Stimulated activated CD4-positive, alpha-beta T cell treated with anti-CD3 and anti-CD28 coated beads, Interleukin-2, amount 100 ng/mL, for 24 hours (primary cell): ENCODE data around the gene TRIM15.
"Not testable (repeated sequence)": the region's sequence is repeated elsewhere in the genome, so short reads cannot be mapped to it uniquely, and the experiment has no call there.

Experiments
- DNase-seq, 2 donors: peaks; one replicate each; pipeline ENCODE4 v3.0.0-alpha.2; 2020

Gene TRIM15

GRCh38 chr6:30163918-30164654 is 740 bp downstream of the TRIM15 start:
- no peak for DNase-seq

DNA sequence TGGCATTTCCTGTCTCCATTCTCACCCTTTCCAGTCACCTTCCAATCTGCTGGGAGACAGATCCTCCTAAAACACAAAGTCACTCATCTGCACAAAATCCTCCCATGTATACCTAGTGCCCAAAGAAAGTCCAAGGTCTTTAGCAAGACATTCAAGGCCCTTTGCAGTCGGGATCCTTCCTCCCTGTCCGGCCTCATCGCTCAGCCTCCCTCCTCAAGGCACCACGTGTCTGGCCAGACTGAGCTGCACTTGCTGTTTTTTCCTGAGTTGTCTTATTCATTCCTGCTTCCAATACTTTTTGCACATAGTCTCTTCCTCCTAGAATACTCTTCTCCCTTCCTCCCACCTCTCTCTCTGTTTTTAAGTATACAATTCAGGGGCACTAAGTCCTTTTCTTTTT is 1.4 kb downstream of the TRIM15 start:
- no peak for DNase-seq

- DNase-seq = not testable (repeated sequence)
Observed at GRCh38 chr6:30165238-30165637, 1.9 kb downstream of the TRIM15 start.

DNA sequence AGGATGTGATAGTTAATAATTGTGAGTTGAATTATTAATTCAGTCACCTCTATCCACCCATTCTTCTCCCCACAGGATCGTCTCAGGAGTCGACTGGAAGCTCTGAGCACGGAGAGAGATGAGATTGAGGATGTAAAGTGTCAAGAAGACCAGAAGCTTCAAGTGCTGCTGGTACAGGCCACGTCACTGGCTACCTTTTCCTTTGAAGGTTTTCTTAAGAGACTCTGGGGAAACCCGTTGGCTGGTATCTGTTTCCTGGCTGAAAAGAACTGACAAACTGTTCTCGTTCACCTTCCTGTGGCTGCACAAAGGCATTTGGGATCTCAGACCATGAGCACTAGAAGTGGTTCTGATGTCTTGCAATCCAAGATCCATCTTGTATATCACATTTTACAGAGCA is 3.8 kb downstream of the TRIM15 start:
- DNase-seq = peak in 1 of 2 donors; percentile 17

GRCh38 chr6:30168741-30169140 is 5.4 kb downstream of the TRIM15 start:
- no peak for DNase-seq

GRCh38 chr6:30169658-30170614 is 6.6 kb downstream of the TRIM15 start:
- no peak for DNase-seq

DNA sequence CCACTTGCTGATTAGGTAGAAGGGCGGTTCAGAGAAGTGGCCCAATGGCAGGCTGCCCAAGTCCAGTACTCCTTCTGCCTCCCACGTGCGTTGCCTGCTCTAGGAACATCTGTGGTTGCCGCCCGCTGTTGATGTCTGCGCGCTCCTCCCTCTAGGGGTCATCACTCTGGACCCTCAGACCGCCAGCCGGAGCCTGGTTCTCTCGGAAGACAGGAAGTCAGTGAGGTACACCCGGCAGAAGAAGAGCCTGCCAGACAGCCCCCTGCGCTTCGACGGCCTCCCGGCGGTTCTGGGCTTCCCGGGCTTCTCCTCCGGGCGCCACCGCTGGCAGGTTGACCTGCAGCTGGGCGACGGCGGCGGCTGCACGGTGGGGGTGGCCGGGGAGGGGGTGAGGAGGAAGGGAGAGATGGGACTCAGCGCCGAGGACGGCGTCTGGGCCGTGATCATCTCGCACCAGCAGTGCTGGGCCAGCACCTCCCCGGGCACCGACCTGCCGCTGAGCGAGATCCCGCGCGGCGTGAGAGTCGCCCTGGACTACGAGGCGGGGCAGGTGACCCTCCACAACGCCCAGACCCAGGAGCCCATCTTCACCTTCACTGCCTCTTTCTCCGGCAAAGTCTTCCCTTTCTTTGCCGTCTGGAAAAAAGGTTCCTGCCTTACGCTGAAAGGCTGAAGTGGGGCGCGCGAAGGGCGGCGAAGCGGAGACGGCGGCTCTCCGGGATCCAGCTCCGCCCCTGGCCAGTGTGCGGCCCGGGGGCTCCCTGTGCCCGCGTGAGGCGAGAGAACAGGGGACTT is 8.5 kb downstream of the TRIM15 start:
- DNase-seq = no peak

- no peak for DNase-seq
Observed at GRCh38 chr6:30172681-30173080, 9.3 kb downstream of the TRIM15 start.

GRCh38 chr6:30175765-30176164 is 12.4 kb downstream of the TRIM15 start:
- DNase-seq = no peak

DNA sequence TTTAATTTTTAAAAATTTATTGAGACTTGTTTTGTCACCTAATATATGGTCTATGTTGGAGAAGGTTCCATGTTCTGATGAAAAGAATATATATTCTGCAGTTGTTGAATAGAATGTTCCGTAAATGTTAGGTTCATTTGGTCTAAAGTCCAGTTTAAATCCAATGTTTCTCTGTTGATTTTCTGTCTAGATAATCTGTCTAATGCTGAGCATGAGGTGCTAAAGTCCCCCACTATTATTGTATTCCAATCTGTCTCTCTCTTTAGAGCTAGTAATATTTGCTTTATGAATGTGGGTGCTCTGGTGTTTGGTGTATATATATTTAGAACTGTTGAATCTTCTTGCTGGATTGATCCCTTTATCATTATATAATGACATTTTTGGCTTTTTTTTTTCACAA is 15.5 kb downstream of the TRIM15 start:
- DNase-seq = no peak

GRCh38 chr6:30180145-30180544 is 16.8 kb downstream of the TRIM15 start:
- DNase-seq = no peak

DNA sequence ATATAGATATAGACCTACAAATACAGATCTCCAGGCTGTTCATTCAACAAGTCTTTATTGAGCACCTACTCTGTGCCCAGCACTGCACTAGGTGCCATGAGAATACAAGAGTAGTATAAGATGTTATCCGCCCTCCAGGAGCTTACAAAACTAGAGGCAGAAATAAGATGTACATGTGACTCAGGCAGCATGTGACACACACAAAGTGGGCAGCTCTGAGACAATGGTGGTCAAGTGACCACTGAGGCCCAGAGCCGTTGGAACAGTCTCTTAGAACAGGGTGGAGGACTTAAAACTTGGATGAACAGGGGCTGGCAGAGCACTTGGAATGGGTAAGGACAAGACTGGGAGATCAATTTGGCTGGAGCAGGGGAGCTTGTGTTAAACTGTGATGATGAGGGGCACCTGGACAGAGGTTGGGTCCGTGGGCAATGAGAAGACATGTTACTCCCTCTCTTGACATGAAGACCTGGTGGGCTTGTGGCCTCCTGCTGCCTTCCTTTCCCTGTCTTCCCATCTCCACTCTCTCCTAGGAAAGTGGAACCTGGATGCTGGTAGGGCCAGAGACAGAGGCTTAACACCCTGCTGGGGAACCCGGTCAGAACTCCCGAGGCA is 21.2 kb downstream of the TRIM15 start:
- no peak for DNase-seq

DNA sequence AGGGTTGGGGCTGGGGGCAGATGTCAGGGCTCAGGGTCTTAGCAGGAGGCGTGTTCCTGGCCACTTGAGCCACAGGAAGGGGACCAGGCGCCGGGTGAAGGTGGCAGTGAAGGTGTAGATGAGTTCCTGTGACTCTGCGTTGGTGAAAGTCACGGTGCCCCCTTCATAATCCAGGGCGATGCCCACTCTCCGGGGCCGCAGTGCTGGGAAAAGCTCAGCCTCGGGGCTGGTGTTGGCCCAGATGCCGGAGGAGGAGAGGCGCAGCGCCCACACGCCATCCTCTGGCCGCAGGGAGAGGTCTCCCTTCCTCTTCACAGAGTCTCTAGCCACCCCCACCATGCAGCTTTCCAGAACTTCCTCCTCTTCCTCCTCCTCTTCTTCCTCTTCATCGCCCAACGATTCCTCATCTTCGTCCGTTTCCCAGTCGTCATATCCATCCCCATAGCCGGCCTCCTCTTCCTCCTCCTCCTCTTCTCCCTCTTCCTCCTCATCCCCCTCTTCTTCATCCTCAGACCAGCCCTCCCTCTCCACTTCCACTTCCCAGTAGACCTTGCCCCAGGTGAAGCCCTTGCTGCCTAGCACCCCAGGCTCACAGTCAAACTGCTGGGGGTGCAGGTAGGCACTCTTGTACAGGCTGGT is 22.6 kb downstream of the TRIM15 start:
- DNase-seq = no peak

DNA sequence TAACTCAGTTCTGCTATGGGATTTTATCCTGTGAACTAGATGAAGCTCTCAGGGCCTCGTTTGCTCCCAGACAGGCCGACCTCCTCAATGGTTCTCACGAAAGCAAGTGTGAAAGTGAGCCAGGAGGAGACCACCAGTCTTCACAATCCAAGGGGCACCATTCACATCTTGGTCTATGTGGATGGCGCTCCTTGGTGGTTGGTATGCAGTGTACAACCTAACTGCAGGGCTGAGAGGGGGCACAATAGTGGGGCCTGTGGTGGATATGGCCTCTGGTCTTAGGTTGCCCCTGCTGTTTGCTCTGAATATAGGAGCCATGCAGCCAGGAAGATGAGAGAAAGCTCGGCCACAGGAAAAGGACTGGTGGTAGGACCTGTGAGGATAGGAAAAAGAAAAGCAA is 25.2 kb downstream of the TRIM15 start:
- DNase-seq = no peak

GRCh38 chr6:30192076-30192475 is 28.7 kb downstream of the TRIM15 start:
- no peak for DNase-seq

DNA sequence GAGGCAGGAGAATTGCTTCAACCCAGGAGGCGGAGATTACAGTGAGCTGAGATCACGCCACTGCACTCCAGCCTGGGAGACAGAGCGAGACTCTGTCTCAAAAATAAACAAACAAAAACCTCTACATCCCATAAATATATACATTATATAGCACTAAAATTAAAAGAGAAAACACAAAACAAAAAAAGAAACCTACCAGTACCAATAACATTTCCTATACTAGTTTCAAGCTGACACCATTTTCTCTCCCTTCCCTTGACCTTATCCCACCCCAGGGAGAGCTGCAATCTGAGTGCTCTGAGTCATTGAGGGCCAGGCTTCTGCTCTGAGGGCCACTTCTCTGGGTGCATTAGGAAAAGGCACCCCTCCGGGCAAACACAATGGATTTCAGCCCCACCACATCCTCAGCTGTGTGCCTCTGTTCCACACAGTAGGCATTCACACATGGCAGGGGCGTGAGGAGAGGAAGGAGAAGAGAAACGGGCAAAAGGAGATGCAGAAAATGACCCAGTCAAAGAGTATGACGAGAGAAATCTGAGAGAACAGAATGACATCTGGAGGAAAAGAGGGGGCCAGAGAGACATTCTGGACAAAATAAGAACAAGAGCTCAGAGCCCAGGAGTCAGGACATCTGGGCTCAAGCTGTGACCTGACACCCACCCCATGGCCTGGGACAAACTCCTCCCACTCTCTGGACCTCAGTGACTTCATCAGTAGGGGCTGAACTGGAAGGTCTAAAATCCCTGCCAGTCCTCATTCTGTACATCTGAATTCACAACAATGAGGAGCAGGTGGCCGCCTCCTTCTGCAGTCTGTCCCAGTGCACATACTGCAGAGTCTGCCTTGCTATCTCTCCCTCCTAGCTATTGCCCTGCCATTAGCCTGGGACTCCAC is 31.7 kb downstream of the TRIM15 start:
- DNase-seq = no peak

DNA sequence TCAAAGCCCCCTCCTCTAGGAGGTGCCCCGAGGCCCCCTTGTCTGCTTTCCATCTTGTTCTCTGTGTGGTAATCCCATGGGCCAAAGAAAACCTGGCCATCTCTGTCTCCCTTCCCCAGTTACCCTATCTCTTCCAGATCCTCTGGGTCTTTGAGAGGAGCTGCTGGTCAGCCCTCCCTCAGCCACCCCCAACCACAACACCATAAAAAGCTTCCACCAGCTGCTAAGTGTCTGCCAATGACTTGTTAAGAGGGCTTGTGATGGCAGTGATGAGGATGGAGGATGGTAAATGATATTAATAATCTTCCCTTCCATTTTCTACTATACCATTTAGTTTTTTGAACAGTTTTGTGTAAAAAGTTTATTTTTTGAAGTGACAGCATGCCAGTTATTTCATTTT is 32.6 kb downstream of the TRIM15 start:
- no peak for DNase-seq

- DNase-seq = no peak
Observed at GRCh38 chr6:30196376-30196775, 33.0 kb downstream of the TRIM15 start.

- no peak for DNase-seq
Observed at GRCh38 chr6:30198166-30199084, 35.1 kb downstream of the TRIM15 start.
